Stimulated activated naive CD4-positive, alpha-beta T cell treated with Interleukin-2 at 50 U/mL for 16 hours (primary cell): ENCODE measurements around the gene CCDC59.
"Not testable (repeated sequence)": the region's sequence is repeated elsewhere in the genome, so short reads cannot be mapped to it uniquely, and the experiment has no call there.

Experiments used
- DNase-seq: peaks from one replicate; lab custom pipeline; 2025; lab: John Stamatoyannopoulos, UW

Gene CCDC59, protein sequence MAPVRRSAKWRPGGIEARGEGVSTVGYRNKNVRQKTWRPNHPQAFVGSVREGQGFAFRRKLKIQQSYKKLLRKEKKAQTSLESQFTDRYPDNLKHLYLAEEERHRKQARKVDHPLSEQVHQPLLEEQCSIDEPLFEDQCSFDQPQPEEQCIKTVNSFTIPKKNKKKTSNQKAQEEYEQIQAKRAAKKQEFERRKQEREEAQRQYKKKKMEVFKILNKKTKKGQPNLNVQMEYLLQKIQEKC

DNA sequence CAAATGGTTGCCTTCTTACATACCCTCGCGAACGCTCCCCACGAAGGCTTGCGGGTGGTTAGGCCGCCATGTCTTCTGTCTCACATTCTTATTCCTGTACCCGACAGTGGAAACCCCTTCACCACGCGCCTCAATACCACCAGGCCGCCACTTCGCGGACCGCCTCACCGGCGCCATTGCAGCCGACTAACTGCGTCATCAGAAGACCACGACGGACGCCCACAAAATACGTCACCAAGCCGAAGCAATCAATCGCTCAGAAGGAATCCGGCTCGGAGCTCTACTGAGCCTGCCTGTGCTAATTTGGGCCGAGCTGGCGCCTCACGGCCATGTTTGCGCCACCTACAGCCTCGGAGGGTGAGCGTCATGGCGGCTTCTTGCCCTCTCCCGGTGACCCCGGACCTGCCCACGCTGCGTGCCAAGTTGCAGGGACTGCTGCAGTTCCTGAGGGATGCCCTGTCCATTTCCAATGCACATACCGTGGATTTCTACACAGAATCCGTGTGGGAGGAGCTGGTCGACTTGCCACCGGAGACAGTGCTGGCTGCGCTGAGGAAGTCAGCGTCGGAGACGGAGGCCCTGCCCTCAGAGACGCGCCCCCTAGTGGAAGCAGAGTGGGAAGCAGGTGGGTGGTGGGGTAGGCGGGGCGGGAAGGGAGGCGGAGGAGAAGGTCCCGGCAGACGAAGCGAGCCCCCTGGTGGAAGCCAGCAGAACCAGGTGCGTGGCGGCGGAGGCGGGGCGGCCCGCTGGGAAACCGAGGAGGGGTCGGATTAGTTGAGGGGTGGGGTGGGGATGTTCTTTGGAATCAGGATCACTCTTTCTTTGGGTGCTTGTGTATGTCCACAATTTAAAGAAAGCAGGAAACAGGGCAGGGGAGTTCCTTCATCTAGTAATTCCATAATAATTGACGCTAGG, at the start of gene CCDC59, which contains the start of gene METTL25:
Gene CCDC59, minus strand, starts transcription at position 188 of the 915 bp plus-strand sequence. Its CDS starts 11 bp downstream, at position 177.
Gene METTL25, plus strand, starts transcription at position 330 of the 915 bp plus-strand sequence. Its CDS starts 37 bp downstream, at position 367.
- peak; percentile 97 for DNase-seq

DNA sequence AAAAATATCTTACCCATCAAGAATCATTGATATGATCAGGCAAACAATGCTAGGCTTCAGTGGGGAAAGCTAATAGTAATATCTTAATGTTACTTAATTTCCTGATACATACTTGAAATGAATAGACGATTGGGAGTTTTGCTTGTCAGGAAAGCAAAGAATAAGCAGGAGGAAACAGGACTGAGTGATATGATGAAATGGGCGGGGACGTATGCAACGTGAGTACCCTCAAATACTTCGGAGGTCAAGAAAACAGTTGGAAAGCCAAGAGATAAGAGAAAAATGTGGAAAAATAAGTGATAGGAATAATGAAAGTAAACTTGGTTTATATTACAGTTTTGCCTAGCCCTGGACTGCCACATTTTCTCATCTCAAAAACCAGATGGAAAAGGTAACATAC, 49.3 kb upstream of the CCDC59 start:
- DNase-seq = no peak

DNA sequence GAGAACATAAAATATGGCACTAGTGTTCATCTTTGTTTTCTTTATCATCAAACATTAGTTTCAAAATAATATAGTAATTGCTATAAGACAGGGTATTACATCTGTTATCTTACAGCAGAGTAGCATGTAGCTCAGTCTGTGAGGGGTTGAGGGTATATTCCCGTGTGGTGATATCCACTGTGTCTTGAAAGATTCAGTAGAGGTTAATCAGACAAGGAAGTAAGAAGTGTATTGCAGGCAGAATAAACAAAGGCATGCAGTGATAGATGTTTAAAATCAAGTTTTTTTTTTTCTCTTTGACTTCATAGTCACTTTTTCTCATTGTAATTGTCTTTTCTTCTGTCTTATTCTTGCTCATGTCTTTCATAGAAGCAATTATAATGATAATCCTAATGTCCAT, 48.5 kb upstream of the CCDC59 start:
- no peak for DNase-seq

DNA sequence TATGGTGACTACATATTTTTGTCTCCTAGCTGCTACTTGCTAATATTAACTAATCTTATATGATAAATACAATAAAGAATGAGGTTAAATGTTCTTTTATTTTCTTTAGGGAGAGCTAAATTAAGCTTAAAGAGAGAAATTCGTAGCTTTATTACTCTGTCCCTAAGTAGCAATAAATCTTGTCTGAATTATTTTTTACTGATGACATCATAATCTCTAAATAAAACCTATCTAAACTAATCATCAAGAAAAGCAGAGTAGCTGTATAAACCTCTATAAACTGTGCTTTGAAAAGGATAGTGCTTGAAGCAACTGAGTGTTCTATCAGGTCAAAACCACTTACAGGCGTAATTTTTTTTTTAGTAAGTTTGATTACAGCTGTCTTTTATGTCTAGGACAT, 42.6 kb upstream of the CCDC59 start:
- DNase-seq = no peak

DNA sequence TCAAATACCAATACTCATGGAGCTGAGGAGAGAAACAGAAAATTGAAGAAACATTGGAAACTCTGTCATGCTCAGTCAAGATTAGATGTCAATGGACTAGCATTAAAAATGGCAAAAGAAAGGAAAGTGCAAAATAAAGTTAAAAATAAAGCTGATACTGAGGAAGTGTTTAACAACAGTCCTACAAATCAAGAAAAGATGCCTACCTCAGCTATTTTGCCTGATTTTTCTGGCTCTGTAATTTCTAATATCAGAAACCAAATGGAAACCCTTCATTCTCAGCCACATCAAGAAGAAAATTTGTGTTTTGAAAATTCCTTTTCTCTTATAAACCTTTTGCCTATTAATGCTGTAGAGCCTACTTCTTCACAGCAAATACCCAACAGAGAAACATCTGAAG, 40.7 kb upstream of the CCDC59 start:
- no peak for DNase-seq

DNA sequence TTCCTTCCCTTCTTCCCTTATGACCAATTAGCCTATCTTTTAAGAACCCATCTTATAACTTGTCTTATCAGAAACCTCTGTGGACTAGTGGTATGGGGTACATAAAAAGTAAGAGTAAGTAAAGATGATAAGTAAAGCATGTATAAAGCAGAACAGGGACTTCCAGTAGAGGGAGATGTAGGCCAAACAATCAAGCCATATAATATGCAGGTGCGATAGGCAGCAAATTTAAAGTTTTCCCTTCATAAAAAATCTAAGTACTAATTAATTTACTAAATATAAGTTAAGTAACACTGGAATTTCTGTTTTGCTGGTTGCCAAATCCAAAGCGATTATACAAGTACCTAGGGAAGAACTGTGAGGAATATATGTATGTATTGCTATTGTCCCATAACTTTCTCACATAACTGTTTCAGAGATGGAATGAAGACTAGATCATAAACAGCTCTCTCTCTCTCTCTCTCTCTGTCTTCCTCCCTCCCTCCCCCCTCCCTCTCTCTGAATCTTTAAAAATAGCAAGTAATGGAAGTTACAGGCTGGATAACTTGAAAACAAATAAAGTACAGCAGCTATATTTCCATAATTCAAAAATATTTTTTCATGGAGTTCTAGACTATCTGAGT, 25.9 kb upstream of the CCDC59 start:
- no peak for DNase-seq

DNA sequence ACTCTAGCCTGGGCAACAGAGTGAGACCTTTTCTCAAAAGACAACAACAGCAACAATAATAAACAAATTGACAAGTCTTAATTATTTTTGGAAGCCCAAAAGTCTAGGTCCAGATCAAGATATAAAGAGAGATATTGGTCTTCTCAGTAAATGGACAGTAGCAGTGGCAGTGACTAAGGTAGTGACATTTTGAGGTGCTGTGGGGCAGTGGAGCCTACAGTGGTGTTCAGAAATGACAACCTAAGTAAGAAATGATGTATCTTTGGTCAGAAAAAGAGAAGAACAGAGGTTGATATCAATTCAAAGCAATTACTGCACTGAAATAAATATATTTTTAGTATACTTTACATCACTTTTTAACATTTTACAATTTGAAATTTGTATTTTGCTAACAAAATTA, 20.8 kb upstream of the CCDC59 start:
- DNase-seq = no peak

DNA sequence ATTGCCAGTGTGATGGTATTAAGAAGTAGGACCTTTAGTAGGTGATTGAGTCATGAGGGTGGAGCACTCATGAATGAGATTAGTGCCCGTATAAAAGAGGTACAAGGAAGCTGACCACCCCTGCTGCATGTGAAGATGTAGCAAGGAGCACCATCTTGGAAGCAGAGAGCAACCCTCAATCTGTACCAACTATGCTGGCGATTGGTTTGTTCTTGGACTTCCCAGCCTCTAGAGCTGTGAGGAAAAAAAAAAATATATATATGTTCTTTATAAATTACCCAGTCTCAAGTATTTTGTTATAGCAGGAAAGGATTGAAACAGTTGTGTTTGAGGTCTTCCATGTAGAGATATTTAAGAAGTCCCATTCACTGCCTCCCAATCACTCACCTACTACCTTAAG, 17.0 kb upstream of the CCDC59 start:
- DNase-seq = no peak

DNA sequence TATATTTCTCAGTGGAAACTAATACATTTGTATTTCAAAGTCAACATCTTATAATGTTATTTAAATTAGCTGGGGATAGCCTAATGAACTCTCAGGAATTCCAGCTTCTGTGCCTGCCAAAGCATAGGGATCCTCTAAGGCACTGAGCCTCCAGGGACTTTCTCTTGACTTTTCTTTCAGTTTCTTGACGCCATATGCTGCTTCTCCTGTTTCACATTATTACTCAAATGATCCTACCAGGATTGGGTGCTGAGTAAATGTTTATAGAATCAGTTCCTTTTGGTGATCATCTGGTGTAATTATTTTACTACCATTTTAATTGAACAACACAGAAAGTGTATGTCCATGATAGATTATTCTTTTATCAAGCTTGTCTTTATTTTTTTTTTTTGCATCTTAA, 8.0 kb upstream of the CCDC59 start:
- no peak for DNase-seq

DNA sequence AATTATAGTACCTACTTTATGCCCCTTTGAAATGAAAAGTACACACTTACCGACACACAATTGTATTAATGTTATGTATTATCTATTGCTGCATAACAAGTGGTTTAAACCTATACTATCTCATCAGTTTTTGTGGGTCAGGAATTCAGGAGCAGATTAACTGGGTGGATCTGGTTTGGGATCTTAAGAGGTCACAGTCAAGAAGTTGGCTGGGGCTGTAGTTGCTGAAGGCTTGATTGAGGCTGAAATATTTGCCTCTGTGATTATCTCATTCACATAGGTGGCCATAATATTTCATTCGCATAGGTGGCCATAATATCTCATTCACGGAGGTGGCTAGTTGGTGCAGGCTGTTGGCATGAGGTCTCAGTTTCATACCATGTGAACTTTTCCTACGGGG, 5.8 kb upstream of the CCDC59 start:
- DNase-seq = no peak

DNA sequence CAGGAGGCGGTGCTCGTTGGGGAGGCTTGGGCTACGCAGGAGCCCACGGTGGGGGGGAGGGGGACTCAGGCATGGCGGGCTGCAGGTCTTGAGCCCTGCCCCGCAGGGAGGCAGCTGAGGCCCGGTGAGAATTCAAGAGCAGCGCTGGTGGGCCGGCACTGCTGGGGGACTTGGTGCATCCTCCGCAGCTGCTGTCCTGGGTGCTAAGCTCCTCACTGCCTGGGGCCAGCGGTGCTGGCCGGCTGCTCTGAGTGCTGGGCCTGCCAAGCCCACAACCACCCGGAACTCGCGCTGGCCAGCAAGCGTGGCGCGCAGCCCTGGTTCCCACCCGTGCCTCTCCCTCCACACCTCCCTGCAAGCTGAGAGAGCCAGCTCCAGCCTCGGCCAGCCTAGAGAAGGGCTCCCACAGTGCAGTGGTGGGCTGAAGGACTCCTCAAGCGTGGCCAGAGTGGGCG, 3.3 kb upstream of the CCDC59 start:
- no peak for DNase-seq

DNA sequence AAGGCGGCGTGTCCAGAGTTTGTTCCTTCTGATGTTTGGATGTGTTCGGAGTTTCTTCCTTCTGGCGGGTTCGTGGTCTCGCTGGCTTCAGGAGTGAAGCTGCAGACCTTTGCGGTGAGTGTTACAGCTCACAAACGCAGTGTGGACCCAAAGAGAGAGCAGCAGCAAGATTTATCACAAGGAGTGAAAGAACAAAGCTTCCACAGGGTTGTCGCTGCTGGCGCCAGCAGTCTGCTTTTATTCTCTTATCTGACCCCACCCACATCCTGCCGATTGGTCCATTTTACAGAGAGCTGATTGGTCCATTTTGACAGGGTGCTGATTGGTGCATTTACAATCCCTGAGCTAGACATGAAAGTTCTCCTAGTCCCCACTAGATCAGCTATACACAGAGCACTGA, 2.6 kb upstream of the CCDC59 start:
- not testable (repeated sequence) for DNase-seq

DNA sequence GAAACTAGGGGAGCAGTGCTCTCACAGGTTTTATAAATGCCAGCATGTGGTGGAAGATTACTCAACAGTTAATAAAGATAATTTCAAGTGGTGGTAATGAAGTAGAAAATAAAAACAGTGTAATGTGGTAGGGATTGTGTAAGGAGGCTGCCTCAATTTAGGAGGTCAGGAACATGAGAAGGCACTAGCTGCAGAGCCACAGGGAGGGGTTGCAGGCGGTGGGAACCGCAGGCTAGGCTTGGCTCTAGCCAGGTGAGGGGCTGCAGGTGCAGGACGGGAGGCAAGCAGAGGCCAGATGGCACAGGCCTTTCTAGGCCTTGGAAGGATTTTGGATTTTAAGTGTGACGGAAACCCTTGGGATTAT, 910 bp upstream of the CCDC59 start:
- no peak for DNase-seq

DNA sequence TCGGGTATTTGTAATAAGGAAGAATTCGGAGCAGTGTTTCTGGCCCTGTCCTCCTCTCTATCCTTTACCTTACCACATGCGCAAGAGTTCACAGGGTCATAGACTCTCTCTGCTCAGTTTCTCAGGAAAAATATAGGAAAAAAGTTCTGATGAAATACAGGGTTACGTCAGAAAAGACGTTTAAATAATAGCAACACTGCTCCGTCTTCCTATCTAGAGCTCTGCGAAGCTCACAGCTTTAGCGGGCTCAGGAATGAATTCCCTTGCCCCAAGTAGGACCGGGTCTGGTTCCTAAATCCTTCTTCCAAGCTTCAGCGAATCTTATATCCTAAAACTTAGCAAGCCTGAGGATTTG, 365 bp downstream of the CCDC59 start:
- DNase-seq = no peak

DNA sequence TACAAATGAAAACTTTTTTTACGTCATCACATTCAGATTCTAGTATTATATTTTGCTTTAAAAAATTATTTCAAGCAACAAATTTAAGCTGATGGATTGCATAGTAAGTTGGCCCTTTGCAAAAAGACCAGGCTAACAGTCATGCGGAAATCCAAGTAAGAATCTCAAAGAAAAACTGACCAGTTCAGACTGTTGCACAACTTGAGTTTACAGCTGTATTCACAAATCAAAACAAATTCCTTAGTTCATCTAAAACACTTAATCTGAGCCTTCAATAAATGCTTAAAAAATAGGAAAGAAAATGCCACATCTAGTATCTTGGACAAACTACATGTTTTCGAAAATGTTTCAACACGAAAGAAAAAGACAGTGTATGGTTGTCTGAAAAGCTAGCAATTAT, 847 bp downstream of the CCDC59 start:
- DNase-seq = no peak

DNA sequence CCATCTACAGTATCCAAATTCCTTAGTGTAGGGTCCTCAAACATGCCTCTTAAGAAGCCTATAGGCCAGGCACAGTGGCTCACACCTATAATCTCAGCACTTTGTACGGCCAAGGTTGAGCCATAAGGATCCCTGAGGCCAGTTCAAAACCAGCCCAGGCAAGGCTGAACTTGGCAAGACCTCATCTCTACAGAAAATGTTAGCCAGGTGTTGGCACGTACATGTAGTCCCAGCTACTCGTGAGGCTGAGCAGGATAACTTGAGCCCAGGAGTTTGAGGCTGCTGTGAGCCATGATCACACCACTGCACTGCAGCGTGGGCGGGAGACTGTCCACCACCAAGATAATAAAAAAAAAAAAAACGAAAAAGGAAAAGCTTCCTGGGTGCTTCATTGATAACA, 6.8 kb downstream of the CCDC59 start:
- DNase-seq = no peak

DNA sequence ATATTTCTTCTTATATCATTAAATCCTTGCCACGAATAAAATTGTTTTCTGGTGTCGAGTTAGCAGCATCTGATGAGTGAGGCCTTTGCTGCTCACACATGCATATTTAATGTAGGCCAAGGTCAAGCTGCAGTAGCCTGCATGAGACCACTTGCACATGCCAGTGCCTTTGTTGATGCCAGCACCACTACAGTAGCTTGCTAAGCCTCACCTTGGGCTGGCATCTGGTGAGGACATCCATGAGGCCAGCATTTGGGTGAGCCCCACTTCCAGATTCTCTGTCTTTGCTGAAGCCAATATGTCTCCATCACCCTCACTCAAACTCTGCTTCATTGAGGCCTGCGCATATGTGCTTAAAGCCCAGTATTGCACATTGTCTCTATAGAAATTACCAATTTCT, 8.0 kb downstream of the CCDC59 start:
- no peak for DNase-seq

DNA sequence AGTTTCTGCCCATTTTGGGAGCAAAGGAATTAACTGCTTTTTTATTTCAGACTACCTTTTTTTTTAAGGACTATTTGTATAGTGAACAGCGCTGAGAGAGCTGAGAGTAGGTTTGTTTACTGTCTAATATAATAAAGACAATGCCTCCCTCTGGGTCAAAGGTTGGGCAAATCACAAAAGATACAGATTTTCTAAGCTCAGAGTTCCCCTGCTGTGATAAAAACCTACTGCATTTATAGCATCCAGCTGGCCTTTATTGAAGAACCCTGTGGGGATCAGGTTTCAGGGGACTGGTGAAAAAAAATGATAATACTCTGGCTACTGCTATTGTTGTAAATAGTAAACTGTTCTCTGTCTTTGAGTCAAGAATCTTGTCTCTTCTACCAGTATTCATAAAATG, 28.7 kb downstream of the CCDC59 start:
- no peak for DNase-seq

DNA sequence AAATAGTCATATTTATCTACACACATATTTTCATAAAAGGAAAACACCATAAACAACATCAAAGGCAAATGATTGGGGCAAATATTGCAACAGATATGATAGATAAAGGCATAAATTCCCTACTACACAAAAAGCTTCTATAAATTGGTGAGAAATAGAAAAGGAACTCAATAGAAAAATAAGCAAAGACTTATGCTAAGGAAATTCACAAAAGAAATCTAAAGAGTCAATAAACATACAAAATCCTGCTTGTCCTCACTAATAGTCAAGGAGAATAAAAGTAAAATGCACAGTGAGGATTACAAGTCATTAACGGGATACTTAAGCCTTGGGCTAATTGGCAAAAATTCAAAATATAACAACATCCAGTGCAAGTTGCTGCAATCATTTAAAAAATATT, 30.3 kb downstream of the CCDC59 start:
- DNase-seq = no peak

DNA sequence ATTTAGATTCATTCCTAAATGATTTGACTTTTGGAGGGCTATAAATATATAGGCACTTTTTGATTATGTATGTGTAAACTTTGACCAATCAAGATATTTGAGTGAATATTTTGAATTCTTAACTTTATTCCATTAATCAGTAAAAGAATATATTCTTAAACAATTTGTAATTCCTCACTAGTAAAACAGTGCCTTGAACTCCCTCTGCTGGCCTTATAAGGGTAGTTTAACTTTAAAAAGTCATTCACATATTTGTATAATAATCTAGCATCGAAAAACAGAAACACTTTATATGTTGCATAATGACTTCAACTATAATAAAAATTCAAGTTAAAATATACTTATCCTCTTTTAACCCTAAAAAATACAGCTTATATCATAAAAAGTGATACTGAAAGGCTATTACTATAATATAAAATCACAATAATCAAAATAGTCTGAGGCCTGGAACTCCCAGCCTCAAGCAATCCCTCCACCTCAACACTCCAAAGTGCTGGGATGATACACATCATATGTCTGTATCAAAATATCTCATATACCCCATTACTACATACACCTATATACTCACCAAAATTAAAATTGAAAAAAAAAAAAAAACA, 31.2 kb downstream of the CCDC59 start:
- DNase-seq = no peak

DNA sequence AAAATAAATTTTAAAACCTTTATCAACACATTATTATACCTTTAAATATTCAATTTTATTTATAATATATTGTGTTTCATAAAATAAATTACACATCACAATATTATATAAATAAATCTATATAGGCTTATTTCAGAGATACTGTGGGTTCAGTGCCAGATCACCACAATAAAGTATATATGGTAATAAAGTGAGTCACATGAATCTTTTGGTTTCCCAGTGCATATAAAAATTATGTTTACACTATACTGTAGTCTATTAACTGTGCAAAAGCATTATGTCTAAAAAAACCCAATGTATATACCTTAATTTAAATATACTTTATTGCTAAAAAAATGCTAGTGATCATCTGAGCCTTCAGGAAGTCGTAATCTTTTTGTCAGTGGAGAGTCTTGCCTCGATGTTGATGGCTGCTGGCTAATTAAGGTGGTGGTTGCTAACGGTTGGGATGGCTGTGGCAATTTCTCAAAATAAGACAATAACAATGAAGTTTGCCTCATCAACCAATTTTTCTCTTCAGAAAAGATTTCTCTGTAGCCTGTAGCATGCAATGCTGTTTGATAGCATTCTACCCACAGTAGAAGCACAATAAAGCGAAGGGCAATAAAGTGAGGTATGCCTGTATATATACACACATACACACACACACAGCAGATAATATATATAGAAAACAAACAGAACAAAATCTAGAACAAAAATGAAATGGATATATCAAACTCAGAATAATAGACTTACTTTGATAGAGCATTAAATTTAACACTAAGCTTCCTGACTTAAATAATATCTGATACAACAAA, 32.4 kb downstream of the CCDC59 start:
- no peak for DNase-seq

DNA sequence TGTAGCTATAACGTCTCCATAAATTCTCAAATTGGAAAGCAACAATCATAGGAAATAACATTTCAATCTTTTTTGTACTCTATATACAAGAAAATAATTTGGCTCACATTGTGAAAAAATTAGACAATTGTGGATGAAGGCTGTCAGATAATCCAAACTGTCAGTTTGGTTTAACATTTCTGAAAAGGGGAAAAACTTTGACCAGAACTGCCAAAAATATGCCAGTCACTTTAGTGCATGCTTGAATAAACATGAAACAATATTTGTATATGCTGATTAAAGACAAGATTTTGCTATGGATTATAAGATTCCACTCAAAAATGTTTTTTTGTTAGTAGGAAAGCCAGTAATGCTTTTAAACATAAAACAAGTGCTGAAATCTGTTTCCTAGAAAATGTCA, 38.9 kb downstream of the CCDC59 start:
- no peak for DNase-seq
